Testis (tissue), 2 donors: ENCODE results near the gene DPRX.

ENCODE experiments used
- CTCF ChIP-seq, 3 experiments: fragments of 450-650 bp in 2 of 3; fragments of 200-600 bp in 1 of 3; sonication (generic) in 1 of 3; IDR thresholded peaks; one replicate each; pipeline ENCODE4 v1.5.1; 2016 to 2019; ENCODE audit warnings: antibody characterized with exemption in 3 of 3, mild to moderate bottlenecking in 2 of 3, moderate library complexity in 1 of 3
- POLR2A ChIP-seq: fragments of 450-650 bp; IDR thresholded peaks from one replicate; pipeline ENCODE4 v1.6.1; 2017; ENCODE audit warnings: antibody characterized with exemption, mild to moderate bottlenecking, moderate library complexity

GRCh38 chr19:53634768-53635167, 3.0 kb downstream of the DPRX start:
- TF ChIP-seq CTCF (IDR thresholded peaks at IDR 0.05) = no peak
- no peak for TF ChIP-seq POLR2A
